ENCODE results near the gene LARP6. TPM values are rescaled to one million over a fixed set of nuclear protein-coding genes. Genes with fewer than 3 reads are reported as not detected.
"Not testable (repeated sequence)": the region's sequence is repeated elsewhere in the genome, so short reads cannot be mapped to it uniquely, and the experiment has no call there.

The LARP6 gene
- not detected for total RNA-seq

DNA sequence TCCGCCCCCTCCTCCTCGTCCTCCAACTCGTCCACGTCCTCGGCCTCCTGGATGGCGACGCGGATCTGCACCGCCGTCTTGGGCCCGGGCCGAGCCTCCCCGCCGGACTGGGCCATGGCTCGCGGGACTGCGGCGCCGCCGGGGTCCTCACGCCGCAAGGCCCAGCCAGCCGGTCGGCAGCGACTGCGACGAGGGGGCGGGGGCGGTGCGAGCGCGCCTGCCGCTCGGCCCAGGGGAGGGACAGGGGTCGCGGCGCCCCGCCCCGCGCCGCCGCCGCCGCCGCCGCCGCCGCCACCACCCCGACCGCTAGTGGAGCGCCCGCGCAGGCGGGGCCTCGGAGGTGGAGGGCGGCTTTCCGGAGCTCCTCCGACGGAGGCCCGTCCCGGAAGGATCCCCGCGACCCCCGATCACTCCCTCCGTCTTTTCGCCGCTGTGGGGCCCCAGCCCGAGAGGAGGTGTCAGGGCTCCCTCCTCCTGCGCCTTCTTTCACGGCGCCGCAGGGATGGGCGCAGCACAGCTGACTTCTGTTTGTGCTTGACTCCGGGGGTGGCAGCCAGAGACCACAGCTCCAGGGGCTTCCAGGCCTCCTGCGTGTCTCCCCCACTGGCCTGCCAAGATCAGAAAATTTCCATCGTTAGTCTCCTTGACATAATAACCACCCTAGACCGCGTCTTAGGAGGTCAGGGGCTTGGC lies at the start of gene LARP6:
Gene LARP6 (minus strand): TSS at position 185 of the 693 bp plus-strand sequence. CDS start 69 bp downstream, at position 116.
- DNase-seq = peak; percentile 53
- peaks cover 67% of the 10 kb centered on the region for H3K27me3 Mint-ChIP-seq

DNA sequence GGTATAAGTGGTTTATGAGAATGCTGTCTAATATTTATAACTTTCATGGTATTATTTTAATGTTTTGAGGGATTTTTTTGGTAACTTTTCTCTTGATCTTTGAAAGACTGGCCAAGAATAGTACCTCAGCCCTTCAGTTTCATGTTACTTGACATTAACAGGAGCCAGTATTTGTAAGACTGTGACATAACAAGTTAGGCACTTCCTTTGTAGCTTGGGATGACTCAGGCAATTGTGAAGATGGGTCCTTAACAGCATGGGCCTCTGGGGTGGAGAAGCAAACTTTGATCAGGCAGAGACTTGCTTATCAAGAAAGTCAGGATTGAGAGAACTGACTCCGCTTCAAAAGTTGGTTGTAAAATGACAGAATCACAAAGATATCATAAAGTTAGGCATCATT lies 48.1 kb upstream of the LARP6 start:
- ATAC-seq (ENCODE audit: low read depth) = no peak
- no peak for DNase-seq
- Mint-ChIP-seq H3K27me3 (peaks cover 30% of the 10 kb centered on the region), H3K9me3 (peaks cover 1% of the 10 kb centered on the region), H3K27ac (no peak overlapping the region), H3K36me3 (no peaks in the 10 kb centered on the region), H3K4me3 (no peak overlapping the region), H3K4me1 (no peaks in the 10 kb centered on the region)
- POLR2A ChIA-PET = no interaction called here

More for the DNA sequence above, at the start of gene LARP6:
- POLR2A ChIA-PET = no interaction called here
- Mint-ChIP-seq H3K9me3 (no peaks in the 10 kb centered on the region), H3K36me3 (no peaks in the 10 kb centered on the region), H3K4me1 (peaks cover 3% of the 10 kb centered on the region), H3K27ac (no peak within 1 kb of the TSS), H3K4me3 (peak within 1 kb of the TSS; percentile 48)
- ATAC-seq (ENCODE audit: low read depth) = peak; percentile 65

DNA sequence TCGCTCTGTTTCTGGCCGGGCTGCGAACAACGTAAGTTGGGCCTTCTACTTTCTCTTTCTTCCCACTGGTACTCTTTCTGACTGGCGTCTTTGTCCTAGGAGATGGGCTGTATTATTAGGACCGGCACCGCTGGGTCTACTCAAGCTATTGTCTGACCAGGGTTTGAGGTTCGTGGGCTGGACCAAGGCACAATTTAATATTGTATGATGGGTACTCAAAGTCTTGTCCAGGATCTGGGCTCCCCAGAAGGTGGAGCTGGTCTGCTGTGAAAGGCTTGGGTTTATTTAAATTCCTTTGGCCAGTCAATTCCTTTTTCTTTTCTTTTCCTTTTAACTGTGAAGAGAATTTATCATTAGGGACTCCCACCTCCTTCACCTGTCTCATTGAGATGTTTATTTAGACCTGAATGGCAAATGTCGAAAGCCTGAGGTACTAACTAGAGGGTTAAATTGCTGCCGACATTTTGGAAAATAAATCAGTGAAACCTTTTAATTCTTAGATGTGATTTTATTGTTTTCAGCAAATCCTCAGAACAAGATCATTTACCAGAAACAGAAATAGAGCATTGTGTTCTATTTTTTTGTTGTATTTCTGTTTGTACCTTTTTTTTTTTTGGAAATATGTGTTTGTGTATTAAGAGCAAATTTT lies 39.1 kb upstream of the LARP6 start:
- peaks cover 8% of the 10 kb centered on the region for H3K4me1 Mint-ChIP-seq
- H3K27me3 Mint-ChIP-seq = peaks cover 57% of the 10 kb centered on the region
- peak overlapping the region; percentile 34 for H3K27ac Mint-ChIP-seq
- no peak for DNase-seq
- H3K4me3 Mint-ChIP-seq = peak overlapping the region; percentile 85
- H3K9me3 Mint-ChIP-seq = no peaks in the 10 kb centered on the region
- no peak for ATAC-seq (ENCODE audit: low read depth)
- POLR2A ChIA-PET = interaction anchor here (0.6 kb wide), 1 partner anchor 126 kb away, joined by 4 read pairs; no protein-coding TSS in a partner anchor
- no peaks in the 10 kb centered on the region for H3K36me3 Mint-ChIP-seq

DNA sequence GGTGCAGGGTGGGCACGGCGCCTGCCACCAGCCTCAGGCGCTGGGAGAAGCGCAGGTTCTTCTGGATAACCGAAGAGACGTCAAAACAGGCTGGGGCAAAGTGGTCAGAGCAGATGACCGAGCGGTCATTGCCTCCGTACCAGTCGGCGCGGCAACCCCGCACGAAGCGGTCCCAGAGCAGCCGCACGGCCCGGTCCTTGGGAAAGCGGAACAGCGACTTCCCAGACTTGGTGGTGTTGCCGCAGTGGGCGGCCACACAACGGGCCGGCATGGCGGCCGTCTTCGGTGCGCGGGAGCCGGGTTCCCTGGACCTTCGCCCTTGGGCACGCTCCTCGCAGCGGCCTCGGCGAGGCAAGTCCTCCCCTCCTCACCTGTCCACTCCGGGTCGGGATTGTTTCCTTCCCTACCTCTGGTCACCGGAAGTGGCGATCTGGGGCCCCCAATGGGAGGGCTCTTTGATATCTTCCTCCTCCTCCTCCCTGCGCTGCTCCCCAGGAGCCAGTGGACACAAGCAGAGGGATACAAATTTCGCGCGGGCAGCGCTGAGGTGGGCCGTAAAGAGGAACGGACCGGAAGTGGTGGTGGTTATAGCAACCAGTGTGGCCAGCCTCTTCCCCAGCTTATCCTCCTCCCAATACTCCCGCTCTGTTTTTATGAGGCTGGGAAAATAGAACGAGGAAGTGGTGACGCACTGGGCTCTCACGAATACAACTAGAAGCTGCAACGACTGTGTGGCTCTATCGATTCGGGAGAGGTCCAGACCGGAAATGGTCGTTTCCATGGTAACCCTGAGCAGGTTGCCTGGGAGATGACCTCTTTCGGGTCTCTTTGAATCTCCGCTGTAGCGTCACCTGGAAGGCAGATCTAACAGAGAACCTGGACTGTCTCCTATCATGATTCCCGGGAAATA lies 38.3 kb upstream of the LARP6 start, which contains the start of the genes LRRC49 and THAP10:
Gene LRRC49 (plus strand): TSS at position 825 of the 910 bp plus-strand sequence. CDS start 69 bp downstream, at position 894.
Gene THAP10 (minus strand): TSS at position 432 of the 910 bp plus-strand sequence. CDS start 161 bp downstream, at position 271.
- peaks cover 57% of the 10 kb centered on the region for H3K27me3 Mint-ChIP-seq
- peak within 1 kb of the TSS; percentile 85 for H3K4me3 Mint-ChIP-seq
- no peaks in the 10 kb centered on the region for H3K9me3 Mint-ChIP-seq
- ATAC-seq (ENCODE audit: low read depth) (peak; percentile 63), DNase-seq (peak; percentile 38)
- H3K4me1 Mint-ChIP-seq = peaks cover 8% of the 10 kb centered on the region
- no peaks in the 10 kb centered on the region for H3K36me3 Mint-ChIP-seq
- POLR2A ChIA-PET = interaction anchor here (0.6 kb wide), 1 partner anchor 125 kb away, joined by 4 read pairs; no protein-coding TSS in a partner anchor
- peak within 1 kb of the TSS; percentile 34 for H3K27ac Mint-ChIP-seq

DNA sequence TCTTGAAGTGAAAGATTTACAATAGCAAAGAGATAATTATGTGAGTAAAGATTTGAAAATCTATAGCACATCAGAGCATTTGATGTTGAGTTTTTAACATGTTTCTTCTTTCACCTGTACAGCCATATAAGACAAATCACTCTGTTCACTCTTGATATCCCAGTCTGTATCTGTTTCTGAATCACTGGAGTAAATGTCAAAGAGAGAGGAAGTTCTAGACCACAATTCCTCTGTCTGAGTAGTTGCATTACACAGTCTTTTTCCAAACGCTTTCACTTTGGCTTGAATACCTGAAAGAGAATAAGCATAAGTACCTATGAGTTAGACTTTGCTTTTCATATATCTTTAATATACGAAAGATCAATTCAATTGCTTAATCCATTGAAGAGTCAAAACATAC lies 28.4 kb upstream of the LARP6 start:
- POLR2A ChIA-PET = no interaction called here

DNA sequence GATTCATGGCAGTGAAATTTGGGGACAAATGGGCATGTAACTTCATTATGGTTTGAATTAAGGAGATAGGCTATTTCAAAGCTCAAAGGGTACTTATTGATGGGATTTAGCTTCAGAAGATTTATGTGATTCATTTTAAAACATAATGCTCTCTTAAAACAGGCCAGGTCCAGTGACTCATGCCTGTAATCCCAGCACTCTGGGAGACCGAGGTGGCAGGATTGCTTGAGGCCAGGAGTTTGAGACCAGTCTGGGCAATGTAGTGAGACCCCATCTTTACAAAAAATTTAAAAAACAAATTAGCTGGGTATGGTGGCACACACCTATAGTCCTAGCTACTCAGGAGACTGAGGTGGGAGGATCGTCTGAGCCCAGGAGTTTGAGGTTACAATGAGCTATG lies 26.8 kb upstream of the LARP6 start:
- Mint-ChIP-seq H3K4me3 (no peak overlapping the region), H3K4me1 (peaks cover 4% of the 10 kb centered on the region), H3K27ac (no peak overlapping the region), H3K36me3 (no peaks in the 10 kb centered on the region), H3K9me3 (no peaks in the 10 kb centered on the region), H3K27me3 (peaks cover 31% of the 10 kb centered on the region)
- POLR2A ChIA-PET = no interaction called here
- no peak for ATAC-seq (ENCODE audit: low read depth)
- DNase-seq = no peak

More for the DNA sequence above, 28.4 kb upstream of the LARP6 start:
- H3K9me3 Mint-ChIP-seq = no peaks in the 10 kb centered on the region
- H3K4me3 Mint-ChIP-seq = no peak overlapping the region
- no peak overlapping the region for H3K27ac Mint-ChIP-seq
- DNase-seq (no peak), ATAC-seq (ENCODE audit: low read depth) (no peak)
- peaks cover 4% of the 10 kb centered on the region for H3K4me1 Mint-ChIP-seq
- peaks cover 29% of the 10 kb centered on the region for H3K27me3 Mint-ChIP-seq
- H3K36me3 Mint-ChIP-seq = no peaks in the 10 kb centered on the region

DNA sequence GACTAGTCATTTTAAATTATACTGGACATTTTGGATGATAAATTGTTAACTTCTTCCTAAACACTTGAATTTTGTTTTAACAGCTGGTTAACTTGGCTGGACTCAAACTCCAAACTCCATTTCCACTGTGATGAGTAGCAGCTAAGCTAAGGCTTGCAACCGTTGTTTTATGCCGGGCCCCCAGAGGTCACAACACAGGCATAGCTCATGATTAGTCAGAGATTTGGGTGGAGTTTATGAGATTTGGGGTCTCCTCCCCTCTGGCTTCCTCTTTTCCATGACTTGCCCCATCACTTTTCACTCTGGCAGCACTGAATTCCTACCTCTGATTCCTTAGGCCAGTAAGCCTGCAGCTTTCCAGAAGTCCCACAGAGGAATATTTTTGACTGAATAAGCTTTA lies 25.4 kb upstream of the LARP6 start:
- no peak for ATAC-seq (ENCODE audit: low read depth)
- H3K9me3 Mint-ChIP-seq = no peaks in the 10 kb centered on the region
- no peaks in the 10 kb centered on the region for H3K36me3 Mint-ChIP-seq
- H3K27me3 Mint-ChIP-seq = peaks cover 39% of the 10 kb centered on the region
- no peak overlapping the region for H3K4me3 Mint-ChIP-seq
- POLR2A ChIA-PET = no interaction called here
- no peak for DNase-seq
- H3K4me1 Mint-ChIP-seq = peaks cover 4% of the 10 kb centered on the region
- no peak overlapping the region for H3K27ac Mint-ChIP-seq

DNA sequence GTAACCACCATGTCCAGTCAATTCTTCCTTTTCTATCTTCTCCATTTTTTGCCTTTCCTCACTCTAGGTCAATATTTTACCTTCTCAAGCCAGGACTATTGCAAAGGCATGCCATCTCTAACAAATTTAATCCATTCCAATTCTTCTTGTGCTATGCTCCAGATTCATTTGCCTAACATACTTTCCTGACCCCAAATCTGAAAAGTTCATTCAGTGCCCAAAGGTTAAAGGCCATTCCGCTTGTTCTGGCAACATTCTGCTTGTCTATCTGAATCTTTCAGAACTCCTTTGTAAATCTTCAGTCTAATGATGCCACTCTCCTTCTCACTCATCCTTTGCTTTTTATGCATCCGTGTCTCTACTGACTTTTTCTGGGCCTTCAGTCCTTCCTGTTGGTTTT lies 22.7 kb upstream of the LARP6 start:
- DNase-seq = no peak
- POLR2A ChIA-PET = no interaction called here
- Mint-ChIP-seq H3K36me3 (no peaks in the 10 kb centered on the region), H3K4me1 (no peaks in the 10 kb centered on the region), H3K27me3 (peaks cover 36% of the 10 kb centered on the region), H3K4me3 (no peak overlapping the region), H3K27ac (no peak overlapping the region), H3K9me3 (peaks cover 2% of the 10 kb centered on the region)
- no peak for ATAC-seq (ENCODE audit: low read depth)

DNA sequence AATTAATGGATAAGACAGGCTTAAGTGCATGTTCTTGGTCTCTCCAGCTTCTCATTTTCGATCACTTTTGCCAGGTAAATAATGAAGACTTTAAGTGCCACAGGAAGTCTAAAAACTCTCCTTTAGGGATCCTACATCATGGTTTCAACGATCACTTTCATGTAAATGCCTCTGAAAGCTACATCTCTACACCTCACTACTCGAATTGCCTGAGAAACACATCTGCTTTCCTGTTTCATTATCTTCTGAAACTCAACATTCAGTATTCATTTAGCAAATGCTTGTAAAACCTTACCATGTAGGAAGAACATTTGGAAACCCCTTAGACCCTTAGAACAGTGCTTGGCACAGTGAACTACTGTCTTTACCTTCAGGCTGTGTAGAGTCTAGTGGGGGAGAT lies 22.1 kb upstream of the LARP6 start:
- peaks cover 36% of the 10 kb centered on the region for H3K27me3 Mint-ChIP-seq
- no peak for ATAC-seq (ENCODE audit: low read depth)
- POLR2A ChIA-PET = no interaction called here
- no peak for DNase-seq
- H3K27ac Mint-ChIP-seq = no peak overlapping the region
- H3K36me3 Mint-ChIP-seq = no peaks in the 10 kb centered on the region
- no peak overlapping the region for H3K4me3 Mint-ChIP-seq
- no peaks in the 10 kb centered on the region for H3K4me1 Mint-ChIP-seq
- H3K9me3 Mint-ChIP-seq = peaks cover 2% of the 10 kb centered on the region

DNA sequence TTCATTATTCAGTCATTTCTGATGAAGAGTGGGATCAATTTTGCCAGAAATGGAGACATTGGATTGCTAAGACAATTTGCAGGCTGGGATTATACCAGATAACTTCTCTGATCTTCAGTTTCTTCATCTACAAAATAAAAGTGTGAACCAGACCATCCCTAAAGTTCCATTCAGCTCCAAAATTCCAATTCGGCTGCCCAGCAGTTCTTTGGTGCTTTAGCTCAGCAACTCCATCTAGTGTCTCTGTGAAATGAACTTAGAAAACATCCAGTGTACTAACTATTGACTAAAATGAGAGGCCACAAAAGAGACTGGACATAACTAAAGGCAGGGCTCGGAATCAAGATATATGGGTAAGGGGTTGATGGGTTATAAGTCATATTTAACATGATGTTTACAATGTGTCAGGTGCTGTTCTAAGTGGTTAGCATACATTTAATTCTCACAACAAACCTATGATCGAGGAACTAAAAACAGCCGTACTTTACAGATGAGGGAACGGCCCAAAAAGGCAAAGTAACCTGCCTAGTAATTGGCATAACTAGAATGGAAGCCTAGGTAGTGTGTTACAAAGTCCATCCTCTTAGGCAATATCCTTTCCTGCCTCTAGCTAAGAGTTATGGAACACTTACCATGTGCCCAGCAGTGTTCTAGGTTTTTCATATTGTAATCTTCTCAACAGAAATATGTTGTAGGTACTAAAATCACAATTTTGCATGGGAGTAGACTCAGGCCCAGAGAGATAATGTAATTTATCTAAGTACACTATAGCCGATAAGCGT lies 21.2 kb upstream of the LARP6 start:
- H3K27me3 Mint-ChIP-seq = peaks cover 36% of the 10 kb centered on the region
- H3K27ac Mint-ChIP-seq = no peak overlapping the region
- POLR2A ChIA-PET = no interaction called here
- DNase-seq (no peak), ATAC-seq (ENCODE audit: low read depth) (no peak)
- H3K36me3 Mint-ChIP-seq = no peaks in the 10 kb centered on the region
- H3K9me3 Mint-ChIP-seq = peaks cover 2% of the 10 kb centered on the region
- H3K4me1 Mint-ChIP-seq = no peaks in the 10 kb centered on the region
- H3K4me3 Mint-ChIP-seq = no peak overlapping the region

DNA sequence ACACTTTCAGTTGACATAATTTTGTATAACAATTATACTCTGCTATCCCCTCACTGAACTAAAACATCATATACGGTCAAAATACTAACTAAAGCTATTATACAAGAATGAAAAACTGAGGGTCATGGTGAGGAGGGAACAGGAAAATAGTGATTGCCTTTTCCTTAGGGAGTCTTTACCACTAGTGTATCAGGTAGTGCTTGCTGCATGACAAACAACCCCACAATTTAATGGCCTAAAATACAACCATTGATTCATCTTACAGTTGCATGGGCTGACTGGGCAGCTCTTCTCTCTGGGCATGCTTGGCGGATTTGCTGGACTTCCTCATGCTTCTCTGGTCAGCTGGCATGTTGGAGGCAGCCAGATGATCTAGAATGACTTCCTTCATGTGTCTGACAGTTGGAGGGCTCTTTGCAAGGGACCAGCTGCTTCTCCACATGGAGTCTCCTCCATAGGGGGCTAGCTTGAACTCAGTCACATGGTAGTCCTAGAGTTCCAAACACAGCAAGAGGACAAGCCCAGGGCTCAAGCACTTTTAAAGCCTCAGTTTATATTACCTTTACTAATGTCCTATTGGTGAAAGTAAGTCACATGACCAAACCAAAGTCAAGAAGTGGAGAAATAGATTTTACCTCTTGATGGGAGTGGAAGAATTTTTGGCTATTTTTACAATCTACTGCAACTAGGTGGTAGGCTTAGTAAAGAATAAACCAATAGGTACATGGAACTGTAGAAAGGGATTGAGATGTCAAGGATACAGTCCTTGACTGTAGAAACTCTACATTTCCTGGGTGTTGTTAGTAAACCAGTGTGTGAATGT lies 19.5 kb upstream of the LARP6 start:
- H3K4me3 Mint-ChIP-seq = no peak overlapping the region
- ATAC-seq (ENCODE audit: low read depth) = no peak
- H3K36me3 Mint-ChIP-seq = no peaks in the 10 kb centered on the region
- DNase-seq = no peak
- POLR2A ChIA-PET = no interaction called here
- no peaks in the 10 kb centered on the region for H3K4me1 Mint-ChIP-seq
- no peak overlapping the region for H3K27ac Mint-ChIP-seq
- peaks cover 2% of the 10 kb centered on the region for H3K9me3 Mint-ChIP-seq
- H3K27me3 Mint-ChIP-seq = peaks cover 26% of the 10 kb centered on the region

DNA sequence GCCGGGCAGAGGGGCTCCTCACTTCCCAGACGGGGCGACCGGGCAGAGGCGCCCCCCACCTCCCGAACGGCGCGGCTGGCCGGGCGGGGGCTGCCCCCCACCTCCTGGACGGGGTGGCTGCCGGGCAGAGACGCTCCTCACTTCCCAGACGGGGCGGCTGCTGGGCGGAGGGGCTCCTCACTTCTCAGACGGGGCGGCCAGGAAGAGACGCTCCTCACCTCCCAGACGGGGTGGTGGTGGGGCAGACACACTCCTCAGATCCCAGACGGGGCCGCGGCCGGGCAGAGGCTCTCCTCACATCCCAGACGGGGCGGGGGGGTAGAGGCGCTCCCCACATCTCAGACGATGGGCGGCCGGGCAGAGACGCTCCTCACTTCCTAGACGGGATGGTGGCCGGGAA lies 17.5 kb upstream of the LARP6 start:
- DNase-seq = not testable (repeated sequence)

More for the DNA sequence above, 17.5 kb upstream of the LARP6 start:
- H3K4me3 Mint-ChIP-seq; H3K4me1 Mint-ChIP-seq; H3K27ac Mint-ChIP-seq; POLR2A ChIA-PET; H3K36me3 Mint-ChIP-seq; H3K9me3 Mint-ChIP-seq; ATAC-seq (ENCODE audit: low read depth): not testable (repeated sequence)
- peaks cover 24% of the 10 kb centered on the region for H3K27me3 Mint-ChIP-seq

All from activated naive CD8-positive, alpha-beta T cell treated with anti-CD3 and anti-CD28 coated beads, Interleukin-2, amount 10 ng/mL, durations not matched to agents 7 days and 5 days (primary cell).